GM18873 (cell line): ENCODE data around the gene MXRA7.
A peak's percentile ranks its signal among the peaks of the same experiment; 100 is the strongest.
"Not testable (repeated sequence)": the region's sequence is repeated elsewhere in the genome, so short reads cannot be mapped to it uniquely, and the experiment has no call there.

ENCODE experiments used
- ATAC-seq: cut with Tn5 transposase; IDR thresholded peaks from one replicate; pipeline ENCODE4 v1.9.1; 2021; ENCODE audit warnings: mild to moderate bottlenecking, moderate library complexity, moderate number of reproducible peaks; ENCODE audit not compliant: unreplicated experiment, low FRiP score

MXRA7 gene

DNA sequence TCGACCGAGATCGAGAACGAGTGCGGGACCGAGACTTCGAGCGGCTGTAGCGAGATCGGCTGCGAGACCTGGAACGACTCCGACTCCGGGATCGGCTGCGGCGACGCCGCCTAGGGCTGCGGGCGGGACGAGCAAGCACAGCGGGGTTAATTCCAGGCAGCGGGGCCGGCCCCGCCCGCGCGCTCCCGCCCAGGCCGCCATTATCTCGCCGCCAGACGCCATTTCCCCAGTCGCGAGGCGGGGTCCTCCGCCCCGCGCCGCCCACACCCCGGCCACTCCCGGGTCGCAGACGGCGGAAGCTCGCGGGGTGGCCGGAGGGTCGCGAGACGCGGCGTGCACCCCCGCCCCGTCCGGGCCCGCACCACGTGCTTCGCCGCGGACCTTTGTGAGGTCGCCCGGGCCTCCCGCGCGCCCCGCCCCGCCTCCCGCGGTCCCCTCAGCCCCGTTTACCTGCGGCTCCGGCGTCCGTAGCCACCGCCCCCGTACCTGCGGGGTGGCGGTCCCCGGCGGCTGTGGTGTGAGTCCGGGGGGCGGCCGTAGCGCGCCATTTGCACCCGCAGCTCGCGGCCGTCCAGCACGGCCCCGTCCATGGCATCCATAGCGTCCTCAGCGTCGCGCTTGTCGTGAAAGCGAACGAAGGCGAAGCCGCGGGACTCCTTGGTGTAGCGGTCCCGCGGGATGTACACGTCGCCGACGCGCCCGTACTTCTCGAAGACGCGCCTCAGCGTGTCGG is 25.8 kb upstream of the MXRA7 start:
- ATAC-seq: peak; percentile 3

DNA sequence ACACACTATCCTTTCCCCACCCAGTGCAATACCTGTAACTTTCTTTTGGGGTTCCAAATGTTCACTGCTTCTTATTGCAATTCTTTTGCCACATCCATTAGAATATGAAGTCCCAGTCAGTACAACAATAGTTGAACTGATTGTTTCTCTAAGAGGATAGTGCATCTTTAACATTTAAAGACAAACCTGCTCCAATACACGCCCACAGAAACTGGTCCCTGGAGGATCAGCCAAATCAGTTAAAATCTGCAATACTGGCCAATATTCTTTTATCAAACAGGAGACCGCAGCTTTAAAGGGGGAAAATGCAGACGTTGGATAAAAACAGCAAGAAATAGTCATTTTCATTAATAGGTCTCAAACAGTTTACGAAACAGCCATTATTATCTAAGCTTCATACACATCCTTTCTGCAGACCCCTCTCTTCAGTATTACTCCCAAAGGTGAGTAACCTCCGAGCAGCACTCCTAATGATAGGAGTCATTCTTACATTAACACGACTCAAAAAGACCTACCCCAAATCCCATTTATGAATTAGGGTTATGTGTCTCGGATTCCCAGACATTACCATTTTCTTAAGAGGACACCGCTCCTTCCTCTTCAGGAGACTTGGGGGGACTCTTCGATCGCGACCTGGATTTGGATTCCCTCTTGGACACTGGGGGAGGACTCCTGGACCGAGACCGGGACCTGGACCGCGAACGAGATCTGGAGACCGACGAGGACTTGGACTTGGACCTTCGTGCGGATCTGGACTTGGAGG is 25.0 kb upstream of the MXRA7 start:
- ATAC-seq: no peak

DNA sequence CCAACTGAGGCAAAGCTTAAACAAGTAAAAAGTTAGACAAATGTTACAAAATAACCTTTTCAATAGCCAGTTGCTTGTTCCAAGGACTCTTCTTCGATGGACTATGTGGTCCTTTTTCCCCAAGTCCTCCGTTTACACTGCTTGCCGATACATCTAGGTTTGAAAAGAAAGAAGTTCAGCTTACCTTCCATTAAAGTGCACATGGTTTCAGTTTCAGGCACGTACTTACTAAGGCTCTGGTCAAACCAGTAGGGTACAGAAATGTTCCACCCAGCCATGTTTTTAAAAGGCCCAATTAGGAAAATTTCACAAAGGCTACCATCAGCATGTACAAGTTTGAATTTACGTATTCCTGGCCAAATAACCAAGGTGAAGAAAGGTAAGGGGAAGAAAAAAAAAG is 24.2 kb upstream of the MXRA7 start:
- ATAC-seq: no peak

DNA sequence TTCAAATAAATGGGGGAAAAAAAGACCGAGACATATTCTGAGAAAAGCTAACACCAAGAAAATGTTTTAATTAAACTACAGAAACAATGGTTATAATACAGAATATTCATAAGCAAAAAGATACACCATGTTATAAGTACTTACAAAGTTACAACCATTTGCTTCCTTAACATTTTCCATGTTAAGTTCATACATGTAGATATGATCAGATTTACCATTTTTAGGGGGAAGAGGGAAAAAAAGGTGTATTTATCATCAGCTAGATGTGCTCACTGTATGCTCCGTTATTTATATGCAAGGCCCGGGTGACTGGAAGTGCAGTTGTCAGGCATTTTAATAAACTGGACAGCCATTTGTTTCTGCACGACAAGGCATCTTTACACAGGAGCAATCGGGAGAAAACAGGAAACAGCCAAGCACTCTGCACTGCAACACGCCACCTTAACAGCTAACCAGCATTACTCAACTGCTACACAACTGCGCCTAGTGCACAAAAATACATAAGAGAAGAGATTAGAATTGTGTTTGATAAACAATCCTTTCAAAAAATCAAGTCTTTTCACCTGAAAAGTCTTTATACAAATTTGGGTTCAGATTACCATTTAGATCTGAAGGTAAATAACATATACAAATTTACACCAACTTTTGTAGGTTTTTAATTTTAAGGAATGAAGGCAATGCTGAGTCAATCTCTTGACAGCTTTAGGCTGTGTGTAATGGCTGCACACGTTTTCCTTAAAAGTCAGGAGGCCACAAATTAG is 23.5 kb upstream of the MXRA7 start:
- ATAC-seq: no peak

DNA sequence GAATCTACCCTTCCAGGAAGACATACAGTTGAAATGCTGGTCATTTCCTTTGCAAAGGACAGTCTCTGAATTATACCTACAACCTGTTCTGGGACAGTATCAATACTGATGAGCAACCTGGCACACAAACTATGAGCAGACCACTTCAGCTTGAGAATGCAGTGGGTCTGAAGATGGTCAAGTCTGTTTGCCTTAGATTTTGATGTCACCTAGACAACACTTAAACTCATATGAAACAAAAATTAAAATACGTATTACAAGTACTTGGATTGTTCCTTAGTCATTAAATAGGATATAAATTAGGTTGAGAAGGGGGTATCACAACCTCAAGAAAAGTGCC is 22.8 kb upstream of the MXRA7 start:
- ATAC-seq: no peak

DNA sequence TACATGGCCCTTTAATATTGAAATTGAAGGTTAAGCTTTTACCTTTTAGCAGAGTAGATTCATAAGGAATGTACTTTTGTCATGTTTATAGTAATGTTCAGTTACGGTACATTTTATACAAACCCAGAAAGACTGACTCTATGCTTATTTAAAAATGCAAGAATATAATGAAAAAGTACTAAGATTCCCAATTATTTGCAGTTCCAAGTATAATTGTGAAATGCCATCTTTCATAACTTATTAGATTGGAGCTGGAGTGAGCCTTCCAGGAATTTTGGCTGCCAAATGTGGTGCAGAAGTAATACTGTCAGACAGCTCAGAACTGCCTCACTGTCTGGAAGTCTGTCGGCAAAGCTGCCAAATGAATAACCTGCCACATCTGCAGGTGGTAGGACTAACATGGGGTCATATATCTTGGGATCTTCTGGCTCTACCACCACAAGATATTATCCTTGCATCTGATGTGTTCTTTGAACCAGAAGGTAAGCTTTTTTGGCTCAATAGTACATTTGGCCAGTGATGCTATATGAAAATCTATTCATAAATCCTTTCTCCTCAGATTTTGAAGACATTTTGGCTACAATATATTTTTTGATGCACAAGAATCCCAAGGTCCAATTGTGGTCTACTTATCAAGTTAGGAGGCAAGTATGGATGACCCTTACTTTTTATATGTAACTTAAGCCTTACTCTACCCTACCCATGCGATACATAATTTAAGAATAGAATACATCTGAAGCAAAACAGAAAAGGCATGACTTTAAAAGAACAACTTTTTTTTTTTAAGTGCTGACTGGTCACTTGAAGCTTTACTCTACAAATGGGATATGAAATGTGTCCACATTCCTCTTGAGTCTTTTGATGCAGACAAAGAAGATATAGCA is 22.2 kb upstream of the MXRA7 start:
- no peak for ATAC-seq

DNA sequence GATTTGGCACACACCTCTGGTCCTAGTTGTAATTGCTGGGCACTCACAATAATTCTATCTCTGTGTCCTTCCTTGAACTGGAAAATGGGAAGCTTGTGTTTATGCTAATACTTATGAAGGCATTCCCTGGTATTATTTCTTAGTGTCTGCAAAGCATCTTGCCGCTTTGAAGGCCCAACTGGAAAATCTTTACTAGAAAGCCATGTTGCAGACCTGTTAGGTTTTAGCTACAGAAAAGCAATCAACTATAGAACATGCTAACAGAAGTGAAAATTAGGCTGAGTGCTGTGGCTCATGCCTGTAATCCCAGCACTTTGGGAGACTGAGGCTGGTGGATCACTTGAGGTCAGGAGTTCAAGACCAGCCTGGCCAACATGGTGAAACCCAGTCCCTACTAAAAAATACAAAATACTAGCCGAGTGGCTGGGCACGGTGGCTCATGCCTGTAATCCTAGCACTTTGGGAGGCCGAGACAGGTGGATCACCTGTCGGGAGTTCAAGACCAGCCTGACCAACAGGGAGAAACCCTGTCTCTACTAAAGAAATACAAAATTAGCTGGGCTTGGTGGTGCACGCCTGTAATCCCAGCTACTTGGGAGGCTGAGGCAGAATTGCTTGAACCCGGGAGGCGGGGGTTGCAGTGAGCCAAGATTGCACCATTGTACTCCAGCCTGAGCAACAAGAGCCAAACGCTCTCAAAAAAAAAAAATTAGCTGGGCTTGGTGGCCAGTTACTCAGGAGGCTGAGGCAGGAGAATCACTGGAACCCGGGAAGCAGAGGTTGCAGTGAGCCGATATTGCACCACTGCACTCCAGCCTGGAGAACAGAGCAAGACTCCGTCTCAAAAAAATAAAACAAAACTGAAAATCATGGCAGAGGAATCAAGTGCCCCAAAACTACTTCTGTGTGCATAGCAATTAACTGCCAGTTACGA is 21.3 kb upstream of the MXRA7 start:
- ATAC-seq: not testable (repeated sequence)

DNA sequence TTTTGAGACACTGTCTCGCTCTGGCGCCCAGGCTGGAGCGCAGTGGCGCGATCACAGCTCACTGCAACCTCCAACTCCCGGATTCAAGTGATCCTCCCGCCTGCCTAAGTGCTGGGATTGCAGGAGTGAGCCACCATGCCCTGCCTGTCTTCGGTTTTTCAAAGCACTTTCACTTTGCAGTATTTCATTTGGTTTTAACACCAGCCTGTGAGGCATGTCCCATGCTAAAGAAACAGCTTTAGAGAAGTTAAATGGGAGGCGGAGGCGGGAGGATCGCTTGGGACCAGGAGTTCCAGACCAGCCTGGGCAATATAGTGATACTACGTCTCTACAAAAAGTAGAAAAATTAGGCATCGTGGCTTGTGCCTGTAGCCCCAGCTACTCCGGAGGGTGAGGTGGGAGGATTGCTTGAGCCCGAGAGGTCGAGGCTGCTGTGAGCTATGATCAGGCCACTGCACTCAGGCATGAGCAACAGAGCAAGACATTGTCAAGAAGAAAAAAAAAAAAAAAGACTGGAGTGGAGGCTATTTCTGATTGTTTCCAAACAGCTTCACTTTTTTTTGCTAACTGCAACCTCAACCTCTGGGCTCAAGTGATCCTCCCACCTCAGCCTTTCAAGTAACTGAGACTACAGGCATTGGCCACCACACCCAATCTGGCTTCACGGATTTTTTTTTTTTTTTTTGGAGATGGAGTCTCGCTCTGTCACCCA is 17.1 kb upstream of the MXRA7 start:
- no peak for ATAC-seq

DNA sequence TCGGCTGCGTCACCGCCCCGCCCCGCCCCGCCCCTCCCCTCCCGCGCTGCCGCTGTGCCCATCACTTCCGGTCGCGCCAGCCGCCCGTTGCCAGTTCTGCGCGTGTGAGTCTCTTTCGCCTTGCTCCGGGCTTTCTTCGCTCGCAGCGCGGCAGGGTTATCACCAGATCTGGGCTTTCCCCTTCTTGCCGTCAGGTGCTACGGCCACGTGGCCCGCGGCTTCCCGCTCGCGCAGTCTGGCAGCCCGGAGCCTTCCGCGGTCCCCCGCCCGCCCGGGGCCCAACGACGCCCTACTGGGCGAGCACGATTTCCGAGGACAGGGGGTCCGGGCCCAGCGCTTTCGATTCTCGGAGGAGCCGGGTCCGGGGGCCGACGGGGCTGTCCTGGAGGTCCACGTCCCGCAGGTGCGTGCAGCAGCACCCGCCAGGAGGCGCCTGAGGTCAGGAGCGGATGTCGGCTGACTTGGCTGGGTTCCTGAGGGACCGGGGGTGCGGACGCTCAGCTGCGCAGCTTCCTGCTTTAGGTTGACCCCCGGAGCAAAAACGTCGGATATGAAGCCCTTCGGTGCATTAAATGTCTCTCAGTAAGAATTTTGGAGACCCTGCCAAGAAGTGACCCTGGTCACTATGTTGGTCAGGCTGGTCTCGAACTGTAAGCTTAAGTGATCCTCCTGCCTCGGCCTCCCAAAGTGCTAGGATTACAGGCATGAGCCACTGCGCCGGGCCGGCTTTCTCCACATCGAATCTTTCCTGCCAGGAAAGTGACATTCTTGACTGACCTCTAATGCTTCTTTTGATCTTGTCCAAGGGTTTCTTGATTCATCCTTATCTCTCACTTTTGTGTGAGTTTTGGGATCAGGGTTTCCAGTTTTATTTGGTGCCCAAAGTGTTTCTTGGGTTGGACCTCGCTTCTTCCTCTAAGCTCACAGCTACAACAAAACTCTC is 16.3 kb upstream of the MXRA7 start, which contains the start of gene METTL23:
METTL23 (plus strand) TSS at position 64 of the 943 bp plus-strand sequence. CDS start 2,872 bp downstream, outside the sequence.
- peak; percentile 51 for ATAC-seq

DNA sequence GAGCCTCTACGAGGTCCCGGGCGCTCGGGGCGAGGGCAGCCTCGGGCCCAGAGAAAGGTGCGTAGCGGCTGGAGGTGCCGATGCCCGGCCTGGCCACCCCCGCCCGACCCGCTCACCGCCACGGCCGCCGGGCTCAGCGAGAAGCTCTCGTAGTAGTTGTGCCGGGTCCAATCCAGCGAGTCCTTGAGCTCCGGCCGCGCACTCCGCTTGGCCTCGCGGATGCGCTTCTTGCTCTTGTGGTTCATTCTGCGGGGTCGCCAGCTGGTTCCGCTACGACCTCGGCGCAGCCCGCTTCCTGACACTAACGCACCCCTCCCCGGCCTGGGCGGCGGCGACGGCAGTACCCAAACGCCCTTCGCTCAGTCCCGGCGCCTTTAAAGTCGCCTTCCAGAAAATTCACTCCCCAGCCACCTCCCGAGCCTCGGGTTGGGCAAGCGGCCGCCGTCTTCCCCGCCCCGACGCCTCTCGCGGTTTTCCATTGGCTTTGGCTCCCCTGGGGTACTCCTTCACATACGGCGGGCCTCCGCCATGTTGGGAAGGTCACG is 15.5 kb upstream of the MXRA7 start, which contains the start of gene JMJD6:
JMJD6 (minus strand) TSS at position 376 of the 545 bp plus-strand sequence; CDS start at position 245, 131 bp downstream.
- peak; percentile 70 for ATAC-seq

DNA sequence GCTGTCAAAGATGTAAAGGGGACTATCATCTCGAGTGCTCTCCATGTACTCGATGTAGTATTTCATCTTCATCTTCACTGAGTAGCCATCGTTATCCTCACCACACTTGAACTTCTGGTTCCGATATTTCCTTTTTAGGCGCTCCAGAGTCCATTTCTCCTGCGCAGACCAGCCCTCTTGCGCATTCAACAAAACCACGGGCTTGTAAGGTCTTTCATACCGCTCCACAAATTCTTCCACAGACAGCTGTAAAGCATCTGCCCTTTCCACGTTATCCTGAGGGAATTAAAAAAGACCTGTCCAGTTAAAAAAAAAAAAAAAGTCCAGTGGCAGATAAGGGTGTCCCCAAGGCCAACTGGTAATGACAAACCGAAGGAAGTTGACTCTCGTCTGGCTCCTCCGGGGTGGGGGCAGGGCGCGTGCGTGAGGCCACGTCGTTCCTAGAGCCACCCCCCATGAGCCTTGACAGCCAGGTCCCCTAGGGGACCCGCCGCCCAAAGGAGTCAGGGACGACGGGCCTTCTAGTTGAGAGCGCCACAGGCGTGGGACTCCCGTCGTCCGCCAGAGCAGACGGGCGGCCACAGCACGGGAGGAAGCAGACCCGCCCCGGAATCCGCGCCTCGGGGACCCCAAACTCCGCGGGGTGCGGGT is 14.9 kb upstream of the MXRA7 start:
- ATAC-seq: peak; percentile 6

DNA sequence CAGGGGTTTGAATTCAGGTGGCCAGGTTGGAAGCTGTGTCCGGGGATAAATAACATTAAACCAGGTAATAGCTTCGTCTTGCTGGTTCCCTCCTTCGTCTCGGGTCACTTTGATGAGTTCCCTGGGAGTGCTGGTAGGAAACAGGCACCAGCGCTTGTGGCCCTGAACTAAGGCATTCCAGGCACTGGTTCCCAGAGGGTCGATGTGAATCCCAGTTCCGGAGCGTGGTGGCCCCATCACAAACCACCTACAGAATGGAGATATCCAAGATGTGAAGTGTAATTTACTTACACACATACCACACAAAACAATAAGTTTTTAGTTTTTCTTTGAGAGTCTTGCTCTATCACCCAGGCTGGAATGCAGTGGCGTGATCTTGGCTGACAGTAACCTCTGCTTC is 13.0 kb upstream of the MXRA7 start:
- ATAC-seq: no peak

DNA sequence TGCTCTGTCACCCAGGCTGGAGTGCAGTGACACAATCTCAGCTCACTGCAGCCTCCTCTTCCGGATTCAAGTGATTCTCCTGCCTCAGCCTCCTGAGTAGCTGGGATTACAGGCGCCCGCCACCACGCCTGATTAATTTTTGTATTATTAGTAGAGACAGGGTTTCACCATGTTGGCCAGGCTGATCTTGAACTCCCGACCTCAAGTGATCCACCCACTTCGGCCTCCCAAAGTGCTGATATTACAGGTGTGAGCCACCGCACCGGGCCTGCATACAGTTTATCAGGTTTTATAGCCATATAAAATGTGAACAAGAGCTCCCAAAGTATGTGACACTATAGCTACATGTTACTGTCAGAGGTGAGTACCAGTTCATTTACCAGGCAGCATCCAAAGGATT is 12.2 kb upstream of the MXRA7 start:
- ATAC-seq: not testable (repeated sequence)

DNA sequence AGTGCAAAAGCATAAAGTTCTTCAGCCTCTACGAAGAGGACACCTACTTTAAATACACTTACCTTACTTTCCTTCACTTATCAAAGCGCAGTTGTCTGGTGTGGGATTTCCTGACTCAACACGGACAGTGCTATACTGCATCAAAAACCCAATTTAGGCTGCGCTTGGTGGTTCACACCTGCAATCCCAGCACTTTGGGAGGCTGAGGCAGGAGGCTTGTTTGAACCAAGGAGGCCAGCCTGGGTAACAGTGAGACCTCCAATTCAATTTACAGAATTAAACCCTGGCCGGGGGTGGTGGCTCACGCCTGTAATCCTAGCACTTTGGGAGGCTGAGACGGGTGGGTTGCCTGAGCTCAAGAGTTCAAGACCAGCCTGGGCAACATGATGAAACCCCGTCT is 11.5 kb upstream of the MXRA7 start:
- no peak for ATAC-seq

DNA sequence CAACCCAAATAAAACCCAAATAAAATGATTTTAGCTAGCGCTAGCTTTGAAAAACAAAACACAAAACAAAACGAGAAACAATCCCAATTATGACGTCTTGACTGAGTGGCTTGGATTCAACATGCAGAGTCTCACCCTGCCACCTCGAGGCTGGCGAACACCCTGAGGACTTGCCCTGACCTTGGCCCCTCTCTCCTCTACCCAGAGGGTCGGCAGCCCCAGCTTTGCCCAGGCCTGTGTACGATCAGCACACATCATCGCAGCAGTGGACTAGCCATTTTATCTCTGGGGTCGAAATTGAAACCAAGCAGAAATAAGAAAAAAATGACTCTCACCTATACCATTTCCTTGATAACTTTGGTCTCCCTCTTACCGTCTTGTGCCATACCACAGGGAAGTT is 10.7 kb upstream of the MXRA7 start:
- ATAC-seq: no peak

DNA sequence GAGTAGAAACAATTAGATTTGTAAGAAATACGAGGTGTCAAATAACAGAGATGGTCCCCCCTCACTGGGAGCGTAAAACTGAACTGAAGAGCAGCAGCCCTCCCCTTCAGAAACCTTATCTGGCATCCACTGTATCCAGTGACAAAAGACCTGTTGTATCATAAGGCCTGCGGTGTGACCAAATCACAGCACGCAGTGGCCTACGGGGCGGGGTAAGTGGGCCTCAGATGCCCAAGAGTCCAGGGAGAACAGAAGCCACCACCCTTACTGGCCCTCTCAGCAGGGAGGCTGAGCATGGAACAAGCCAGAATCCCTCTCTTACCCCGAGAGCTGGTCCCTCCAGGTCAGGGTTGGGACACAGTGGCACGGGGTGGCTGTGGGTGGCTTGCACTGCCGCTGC is 10.2 kb upstream of the MXRA7 start:
- no peak for ATAC-seq

DNA sequence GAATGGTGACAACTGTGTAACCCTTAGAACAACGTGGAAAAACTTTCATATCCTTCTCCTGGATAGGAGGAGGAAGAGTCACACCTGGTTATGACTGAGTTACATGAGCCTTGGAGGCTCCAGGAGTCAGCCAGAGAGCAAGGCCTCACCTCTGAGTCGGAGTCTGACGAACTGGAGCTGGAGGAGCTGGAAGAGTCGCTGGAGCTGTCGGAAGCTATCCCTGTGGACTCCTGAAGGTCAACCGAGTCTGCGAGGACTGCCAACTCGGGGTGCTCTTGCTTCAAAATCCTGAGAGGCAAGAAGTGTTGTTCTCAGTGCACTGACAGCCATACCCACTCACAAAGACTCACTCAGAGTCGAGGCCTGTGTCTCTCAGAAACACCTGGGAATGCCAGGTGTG is 9.4 kb upstream of the MXRA7 start:
- no peak for ATAC-seq
